GM18520 (cell line): ENCODE data around the gene TEP1.
"Not testable (repeated sequence)": the region's sequence is repeated elsewhere in the genome, so short reads cannot be mapped to it uniquely, and the experiment has no call there.

Experiments
- ATAC-seq: cut with Tn5 transposase; IDR thresholded peaks from one replicate; pipeline ENCODE4 v1.9.1; 2021; ENCODE audit not compliant: unreplicated experiment

The TEP1 gene

GRCh38 chr14:20345366-20345765 lies 67.9 kb downstream of the TEP1 start:
- ATAC-seq, result no peak

GRCh38 chr14:20343862-20344220 lies 69.5 kb downstream of the TEP1 start:
- ATAC-seq, result no peak

- ATAC-seq, result peak; percentile 91
These were observed 70.0 kb downstream of the TEP1 start, which contains the start of gene PARP2 for GRCh38 chr14:20343092-20343861. PARP2 (plus strand) TSS chr14:20343635; CDS start chr14:20343642, 7 bp downstream.

DNA sequence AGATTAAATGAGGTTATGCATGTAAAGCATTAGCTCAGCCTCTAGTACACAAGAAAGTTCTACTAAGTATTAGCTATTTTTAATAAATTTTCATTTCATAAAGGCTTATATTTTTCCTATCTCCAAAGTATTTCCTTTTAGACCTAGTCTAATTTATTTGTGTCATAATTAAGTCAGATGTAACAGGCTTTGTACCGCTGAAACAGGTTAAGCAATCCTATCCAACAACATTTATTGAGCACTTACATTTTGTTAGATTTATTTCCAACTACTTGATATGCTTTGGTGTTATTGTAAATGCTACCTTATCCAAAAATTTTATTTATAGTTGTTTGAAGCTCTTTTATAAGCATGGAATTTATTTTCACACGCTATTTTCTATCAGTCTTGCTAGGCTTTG lies 71.7 kb downstream of the TEP1 start:
- no peak for ATAC-seq

GRCh38 chr14:20341032-20341431 lies 72.3 kb downstream of the TEP1 start:
- not testable (repeated sequence) for ATAC-seq

- ATAC-seq, result no peak
These were observed 79.3 kb downstream of the TEP1 start for GRCh38 chr14:20334017-20334416.

GRCh38 chr14:20333494-20333841 lies 79.8 kb downstream of the TEP1 start:
- ATAC-seq, result no peak

- ATAC-seq, result peak; percentile 97
These were observed 80.4 kb downstream of the TEP1 start, which contains the start of gene CCNB1IP1 for GRCh38 chr14:20332788-20333493. CCNB1IP1 (minus strand) TSS chr14:20333279; CDS start chr14:20316523, 16,756 bp downstream.

DNA sequence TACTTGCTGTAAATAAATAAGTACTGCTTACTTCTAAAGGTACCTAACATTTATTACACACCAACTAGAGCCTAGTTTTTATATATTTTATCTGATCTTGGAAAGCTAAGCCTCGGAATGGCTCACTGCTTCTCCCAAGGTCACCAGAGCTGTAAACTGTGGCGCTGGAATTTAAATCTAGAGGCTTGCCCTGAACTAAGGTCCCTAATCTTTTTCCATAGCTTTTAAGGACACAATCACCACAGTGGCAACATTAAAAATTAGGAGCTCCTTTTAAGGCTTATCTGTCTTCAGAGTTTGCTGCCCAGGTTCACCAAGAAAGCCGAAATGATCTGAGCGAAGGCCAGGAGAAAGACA lies 80.9 kb downstream of the TEP1 start:
- ATAC-seq, result no peak

- ATAC-seq, result no peak
These were observed 82.2 kb downstream of the TEP1 start for GRCh38 chr14:20331053-20331613.

DNA sequence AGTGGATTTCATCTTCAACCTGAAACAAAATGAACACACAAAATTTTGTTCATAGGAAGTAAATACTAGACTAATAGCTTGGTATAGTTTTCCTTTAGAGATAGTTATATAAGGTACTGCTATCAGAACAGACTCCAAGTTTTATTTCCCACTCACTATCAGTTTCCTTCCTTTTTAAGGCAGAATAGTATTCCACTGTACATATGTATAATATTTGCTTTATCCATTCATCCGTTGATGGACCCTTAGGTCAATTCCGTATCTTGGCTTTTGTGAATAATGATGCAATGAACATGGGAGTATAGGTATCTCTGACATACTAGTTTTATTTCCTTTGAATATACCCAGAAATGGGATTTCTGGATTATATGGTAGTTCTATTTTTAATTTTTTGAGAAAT lies 83.9 kb downstream of the TEP1 start:
- ATAC-seq, result no peak

GRCh38 chr14:20328705-20329104 lies 84.6 kb downstream of the TEP1 start:
- no peak for ATAC-seq

DNA sequence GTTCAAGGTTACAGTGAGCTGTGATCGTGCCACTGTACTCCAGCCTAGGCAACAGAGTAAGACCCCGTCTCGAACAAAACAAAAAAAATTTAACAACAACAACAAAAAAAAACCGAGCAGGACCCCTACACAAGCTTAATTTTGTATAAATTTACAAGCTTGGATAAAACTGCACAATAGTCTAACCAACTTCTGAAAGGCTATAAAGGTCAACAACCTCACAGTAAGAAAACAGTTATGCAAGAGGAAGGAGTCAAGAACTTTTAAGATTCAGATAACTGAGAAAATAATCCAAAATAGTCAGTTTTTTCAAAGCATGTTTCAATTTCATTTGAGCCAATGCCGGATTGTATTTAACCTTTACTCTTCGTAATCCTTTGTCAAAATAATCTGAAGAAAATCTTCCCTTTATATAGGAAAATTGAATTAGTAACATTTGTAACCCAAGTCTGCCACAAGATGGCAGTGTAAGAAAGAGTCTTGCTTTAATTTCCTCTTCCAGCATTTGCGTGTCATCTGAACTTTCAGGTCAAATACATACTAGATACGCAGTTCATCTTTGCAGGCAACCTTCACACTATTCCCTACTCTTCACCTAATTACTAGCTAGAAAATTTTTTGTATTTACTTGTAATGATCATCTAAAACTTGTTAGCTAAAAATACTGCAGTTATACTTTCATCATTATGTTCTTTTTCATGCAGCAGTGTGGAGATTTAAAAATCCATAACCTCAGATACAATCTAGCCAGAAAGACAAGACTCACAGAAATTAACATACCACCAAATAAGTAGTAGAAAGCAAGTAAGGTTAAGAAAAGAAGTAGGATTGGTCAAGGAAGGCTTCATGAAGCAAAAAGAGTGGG lies 86.1 kb downstream of the TEP1 start:
- peak; percentile 42 for ATAC-seq

DNA sequence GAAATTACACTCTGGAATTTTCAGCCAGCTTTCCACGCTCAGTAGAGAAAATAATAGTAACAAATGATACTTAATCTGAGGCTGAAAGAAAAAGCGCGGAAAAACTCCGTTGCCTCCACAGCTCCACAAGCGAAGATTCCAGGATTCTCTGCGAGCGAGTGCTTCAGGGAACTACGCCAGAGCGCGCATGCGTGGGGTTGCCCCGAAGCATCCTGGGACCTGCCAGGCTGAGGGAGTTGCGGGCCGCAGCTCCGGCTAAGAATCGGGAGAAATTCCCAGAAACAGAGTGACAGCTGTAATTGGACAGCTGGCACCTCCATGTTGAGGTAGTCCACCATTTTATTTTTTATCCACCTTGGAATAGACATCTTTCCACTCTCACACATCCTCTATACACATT lies 95.6 kb downstream of the TEP1 start:
- no peak for ATAC-seq
